T-cell (primary cell): Measurements from ENCODE around the gene PLS3. TPM values are rescaled to one million over a fixed set of nuclear protein-coding genes. Genes with fewer than 3 reads are reported as not detected.
A peak's percentile ranks its signal among the peaks of the same experiment; 100 is the strongest.

ENCODE experiments used
- ATAC-seq, 4 experiments: fragments of 200-7000 bp in 3 of 4; fragments of 150-1000 bp in 1 of 4; cut with Tn5 transposase; replicated peaks in 1 of 4; 1 replicate in 3 of 4; 2 replicates in 1 of 4; pipeline ENCODE4 v1.10.0; 2021; ENCODE audit warnings: moderate library complexity in 3 of 4, mild to moderate bottlenecking in 2 of 4, moderate number of reproducible peaks in 1 of 4
- CTCF ChIA-PET, 2 donors: fragments of 300-600 bp; sonication (Branson Sonifier 250); formaldehyde crosslinking; loops; one replicate each; lab custom pipeline; 2022; ENCODE audit warnings: antibody characterized with exemption in 2 of 2; lab: Charles Lee
- POLR2A ChIA-PET, 2 donors: fragments of 300-600 bp; sonication (Branson Sonifier 250); formaldehyde crosslinking; loops; one replicate each; lab custom pipeline; 2022; ENCODE audit warnings: antibody characterized with exemption in 2 of 2; lab: Charles Lee
- DNase-seq, 35 experiments: peaks; one replicate each; pipeline versions ENCODE4 v3.0.0 to v3.0.0-alpha.2; 2013 to 2023
- H3K27ac ChIP-seq: one replicate; pipeline ENCODE4 v1.5.1; 2013; ENCODE audit warnings: low read length
- H3K27me3 ChIP-seq, 2 experiments: replicated peaks in 1 of 2; 1 replicate in 1 of 2; 2 replicates in 1 of 2; pipeline versions ENCODE4 v1.6.1 to v1.7.0; 2013; ENCODE audit warnings: low read length in 1 of 2, mixed read lengths in 1 of 2; ENCODE audit not compliant: control insufficient read depth in 2 of 2, insufficient read depth in 2 of 2; ENCODE audit errors: extremely low read depth in 1 of 2
- H3K36me3 ChIP-seq, 2 donors: 1 replicate in 1 of 2; 2 replicates in 1 of 2; pipeline versions ENCODE4 v1.6.1 to v1.7.0; 2013; ENCODE audit warnings: low read length in 1 of 2; ENCODE audit not compliant: control insufficient read depth in 2 of 2, insufficient read depth in 1 of 2; ENCODE audit errors: extremely low read depth in 1 of 2
- H3K4me1 ChIP-seq, 2 experiments: 1 replicate in 1 of 2; 2 replicates in 1 of 2; pipeline versions ENCODE4 v1.6.1 to v1.7.0; 2013; ENCODE audit warnings: low read length in 2 of 2, mixed read lengths in 1 of 2; ENCODE audit not compliant: insufficient read depth in 2 of 2, control insufficient read depth in 1 of 2; ENCODE audit errors: extremely low read depth in 1 of 2
- H3K4me3 ChIP-seq, 2 donors: 1 replicate in 1 of 2; 2 replicates in 1 of 2; pipeline versions ENCODE4 v1.5.1 to v1.7.0; 2013; ENCODE audit warnings: mild to moderate bottlenecking in 2 of 2, low read length in 1 of 2, moderate library complexity in 1 of 2; ENCODE audit not compliant: control insufficient read depth in 1 of 2; ENCODE audit errors: extremely low read depth in 1 of 2
- H3K9me3 ChIP-seq: 2 replicates; pipeline ENCODE4 v1.7.0; 2013
- H3K27ac Mint-ChIP-seq, 2 donors: one replicate each; pipeline ENCODE4 v1.8.0; 2020 to 2021; ENCODE audit warnings: mild to moderate bottlenecking in 2 of 2, mixed read lengths in 2 of 2
- H3K27me3 Mint-ChIP-seq, 2 donors: one replicate each; pipeline ENCODE4 v1.8.0; 2021 to 2022; ENCODE audit warnings: mixed read lengths in 2 of 2
- H3K36me3 Mint-ChIP-seq: one replicate; pipeline ENCODE4 v1.8.0; 2021; ENCODE audit warnings: mixed read lengths
- H3K4me1 Mint-ChIP-seq, 3 donors: one replicate each; pipeline ENCODE4 v1.8.0; 2020 to 2022; ENCODE audit warnings: mixed read lengths in 3 of 3, mild to moderate bottlenecking in 1 of 3
- H3K4me3 Mint-ChIP-seq, 3 donors: one replicate each; pipeline ENCODE4 v1.8.0; 2020 to 2022; ENCODE audit warnings: mild to moderate bottlenecking in 3 of 3, mixed read lengths in 3 of 3, moderate library complexity in 3 of 3
- H3K9me3 Mint-ChIP-seq, 3 donors: one replicate each; pipeline ENCODE4 v1.8.0; 2020 to 2022; ENCODE audit warnings: mixed read lengths in 3 of 3
- WGBS: methylation state at CpG from one replicate; pipeline ENCODE4 v1.1.5; 2013; ENCODE audit warnings: missing lambda C conversion rate; ENCODE audit not compliant: insufficient coverage; 5-methylcytosine and 5-hydroxymethylcytosine counted together
- total RNA-seq, 35 experiments: library from RNA in 6 of 35; stranded (reverse) in 6 of 35; fragments of 120-200 nt in 1 of 35; gene quantifications; one replicate each; pipeline versions ENCODE4 v1.2.1 to v1.2.4 and lab custom pipeline; 2013 to 2026

Gene PLS3
- total RNA-seq, 5 donors from 2014 or later (not counting 1 experiment from before 2014, with no cell fraction given): 0.30 to 1.3 (median 0.73) TPM

DNA sequence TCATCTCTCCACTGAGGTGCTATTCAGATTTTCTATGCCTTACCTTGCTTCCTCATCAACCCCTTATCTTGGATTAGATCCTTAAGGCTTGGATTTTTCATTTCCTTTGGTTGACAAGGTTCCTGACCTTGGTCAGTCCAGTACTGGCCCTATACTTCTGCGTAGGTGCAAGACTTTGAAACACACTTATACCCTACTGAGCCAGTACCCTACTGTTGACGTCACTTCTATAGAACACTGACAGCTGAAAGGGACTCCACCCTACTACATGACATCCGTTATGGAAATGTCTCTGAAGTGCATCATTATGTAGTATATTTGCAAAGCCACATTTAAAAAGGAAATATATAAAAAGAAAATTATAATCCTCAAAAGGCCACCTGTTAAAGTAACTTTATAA lies 12.0 kb upstream of the PLS3 start:
- Mint-ChIP-seq H3K4me3 (no peak overlapping the region), H3K36me3 (no peaks in the 10 kb centered on the region), H3K27ac (no peak overlapping the region), H3K4me1 (no peaks in the 10 kb centered on the region), H3K27me3 (peaks cover 0 to 19% of the 10 kb centered on the region in 2 donors), H3K9me3 (no peaks in the 10 kb centered on the region)
- H3K4me1 ChIP-seq: no peaks in the 10 kb centered on the region
- no peak for DNase-seq
- H3K27me3 ChIP-seq: no peaks in the 10 kb centered on the region
- no peaks in the 10 kb centered on the region for H3K9me3 ChIP-seq
- no peak for ATAC-seq
- H3K4me3 ChIP-seq: no peak overlapping the region
- H3K36me3 ChIP-seq: no peaks in the 10 kb centered on the region
- ChIA-PET POLR2A (no interaction called here), CTCF (no interaction called here)
- WGBS: no CpG with 5 or more reads among the region's 3 CpGs
- no peak overlapping the region for H3K27ac ChIP-seq

DNA sequence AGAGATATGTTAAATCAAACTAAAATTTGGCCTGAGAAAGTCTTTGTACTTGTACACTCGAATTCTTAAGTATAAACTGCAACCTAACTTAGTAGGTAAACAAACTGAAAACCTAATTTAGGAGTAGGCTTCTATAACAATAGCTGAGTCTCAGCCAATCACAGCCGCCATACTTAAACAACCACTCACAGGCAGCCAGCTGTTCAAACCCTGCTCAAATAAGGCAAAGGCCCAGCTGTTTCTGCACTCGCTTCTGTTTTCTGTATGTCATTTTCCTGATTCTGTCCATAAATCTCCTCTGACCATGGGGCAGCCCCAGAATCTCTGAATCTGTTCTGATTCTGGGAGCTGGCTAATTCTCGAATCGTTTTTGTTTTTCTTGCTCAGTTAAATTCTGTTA lies 7.8 kb upstream of the PLS3 start:
- Mint-ChIP-seq H3K36me3 (no peaks in the 10 kb centered on the region), H3K9me3 (no peaks in the 10 kb centered on the region), H3K4me3 (no peak overlapping the region), H3K27me3 (peaks cover 0 to 17% of the 10 kb centered on the region in 2 donors), H3K4me1 (no peaks in the 10 kb centered on the region), H3K27ac (no peak overlapping the region)
- Histone ChIP-seq H3K4me3 (no peak overlapping the region), H3K4me1 (no peaks in the 10 kb centered on the region), H3K27me3 (no peaks in the 10 kb centered on the region), H3K9me3 (no peaks in the 10 kb centered on the region), H3K27ac (no peak overlapping the region), H3K36me3 (no peaks in the 10 kb centered on the region)
- ChIA-PET POLR2A (no interaction called here), CTCF (no interaction called here)
- no CpG with 5 or more reads among the region's 5 CpGs for WGBS
- no peak for ATAC-seq
- no peak for DNase-seq

DNA sequence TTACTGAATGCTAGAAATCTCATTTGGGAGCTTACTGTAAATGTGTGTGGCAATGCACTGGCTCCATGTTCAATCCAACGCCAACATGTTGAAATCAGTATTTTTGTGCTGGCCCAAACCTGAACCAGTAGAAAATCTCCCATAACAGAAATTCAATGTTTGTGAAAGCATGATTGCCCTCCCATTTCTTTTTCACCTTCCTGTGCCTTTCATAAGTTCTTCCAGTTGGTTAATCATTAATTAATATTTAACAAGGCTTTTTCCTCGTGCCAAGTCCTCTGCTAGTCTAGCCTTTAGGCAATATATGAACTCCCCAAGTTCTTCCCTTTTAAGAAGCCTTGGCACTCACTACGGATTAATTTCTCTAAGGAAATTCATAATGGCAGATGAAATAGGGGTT lies 1.3 kb upstream of the PLS3 start:
- no peaks in the 10 kb centered on the region for H3K36me3 Mint-ChIP-seq
- ChIA-PET CTCF (interaction anchor here in 1 of 2 donors (0.6 kb wide), 1 partner anchor 123 kb away, joined by 3 read pairs; no protein-coding TSS in a partner anchor), POLR2A (no interaction called here)
- no peak overlapping the region for H3K27ac Mint-ChIP-seq
- Histone ChIP-seq H3K4me3 (no peak overlapping the region), H3K27me3 (peaks cover 3 to 19% of the 10 kb centered on the region in 2 experiments), H3K36me3 (no peaks in the 10 kb centered on the region), H3K9me3 (no peaks in the 10 kb centered on the region), H3K4me1 (peaks cover 0 to 6% of the 10 kb centered on the region in 2 experiments), H3K27ac (no peak overlapping the region)
- no peaks in the 10 kb centered on the region for H3K9me3 Mint-ChIP-seq
- H3K4me3 Mint-ChIP-seq: no peak overlapping the region
- DNase-seq: no peak
- no peak for ATAC-seq
- peaks cover 6 to 52% of the 10 kb centered on the region in 2 donors for H3K27me3 Mint-ChIP-seq
- peaks cover 0 to 3% (median 0%) of the 10 kb centered on the region in 3 donors for H3K4me1 Mint-ChIP-seq
- no CpG with 5 or more reads among the region's 3 CpGs for WGBS

DNA sequence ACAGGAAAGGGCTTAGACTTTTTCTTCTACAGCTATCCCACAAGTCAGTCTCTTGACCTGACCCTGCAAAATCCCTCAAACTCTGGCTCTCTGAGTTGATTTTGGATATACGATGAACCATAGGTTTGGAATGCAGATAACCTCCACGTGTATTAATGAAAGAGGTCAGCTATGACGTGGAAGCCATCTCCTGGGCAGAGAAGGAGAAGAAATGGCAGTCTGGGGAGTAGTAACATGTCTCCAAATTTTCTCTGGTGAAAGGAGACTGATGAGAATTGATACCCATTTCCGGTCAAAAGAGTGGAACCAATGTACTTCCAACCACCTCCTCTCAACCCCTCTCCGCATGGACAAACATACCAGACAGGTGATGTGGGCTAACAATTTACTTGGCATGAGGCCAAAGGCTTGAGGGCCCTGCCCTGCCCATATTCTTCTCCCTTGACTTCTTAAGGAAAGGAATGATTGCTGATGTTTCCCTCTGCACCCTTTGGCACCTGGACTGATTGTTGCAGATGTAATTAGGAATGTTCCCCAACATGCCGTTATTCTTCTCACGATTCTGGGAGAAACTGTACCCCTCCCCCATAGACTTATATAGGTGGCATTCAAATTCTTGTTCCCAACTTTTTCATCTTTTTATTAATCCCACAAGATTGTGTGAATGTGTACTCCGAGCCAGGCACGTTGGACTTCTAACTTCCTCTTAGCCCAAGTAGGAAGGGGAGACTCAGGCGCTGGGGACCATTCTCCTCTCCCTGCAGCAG lies 580 bp upstream of the PLS3 start:
- Mint-ChIP-seq H3K4me3 (no peak overlapping the region), H3K9me3 (no peaks in the 10 kb centered on the region), H3K27me3 (peaks cover 6 to 50% of the 10 kb centered on the region in 2 donors), H3K4me1 (peaks cover 0 to 3% (median 0%) of the 10 kb centered on the region in 3 donors), H3K36me3 (no peaks in the 10 kb centered on the region), H3K27ac (no peak overlapping the region)
- no peak overlapping the region for H3K27ac ChIP-seq
- H3K9me3 ChIP-seq: no peaks in the 10 kb centered on the region
- no CpG with 5 or more reads among the region's 10 CpGs for WGBS
- ATAC-seq: no peak
- peaks cover 3 to 19% of the 10 kb centered on the region in 2 experiments for H3K27me3 ChIP-seq
- H3K4me1 ChIP-seq: peaks cover 0 to 6% of the 10 kb centered on the region in 2 experiments
- H3K36me3 ChIP-seq: no peaks in the 10 kb centered on the region
- ChIA-PET POLR2A (no interaction called here), CTCF (no interaction called here)
- no peak overlapping the region for H3K4me3 ChIP-seq
- no peak for DNase-seq

DNA sequence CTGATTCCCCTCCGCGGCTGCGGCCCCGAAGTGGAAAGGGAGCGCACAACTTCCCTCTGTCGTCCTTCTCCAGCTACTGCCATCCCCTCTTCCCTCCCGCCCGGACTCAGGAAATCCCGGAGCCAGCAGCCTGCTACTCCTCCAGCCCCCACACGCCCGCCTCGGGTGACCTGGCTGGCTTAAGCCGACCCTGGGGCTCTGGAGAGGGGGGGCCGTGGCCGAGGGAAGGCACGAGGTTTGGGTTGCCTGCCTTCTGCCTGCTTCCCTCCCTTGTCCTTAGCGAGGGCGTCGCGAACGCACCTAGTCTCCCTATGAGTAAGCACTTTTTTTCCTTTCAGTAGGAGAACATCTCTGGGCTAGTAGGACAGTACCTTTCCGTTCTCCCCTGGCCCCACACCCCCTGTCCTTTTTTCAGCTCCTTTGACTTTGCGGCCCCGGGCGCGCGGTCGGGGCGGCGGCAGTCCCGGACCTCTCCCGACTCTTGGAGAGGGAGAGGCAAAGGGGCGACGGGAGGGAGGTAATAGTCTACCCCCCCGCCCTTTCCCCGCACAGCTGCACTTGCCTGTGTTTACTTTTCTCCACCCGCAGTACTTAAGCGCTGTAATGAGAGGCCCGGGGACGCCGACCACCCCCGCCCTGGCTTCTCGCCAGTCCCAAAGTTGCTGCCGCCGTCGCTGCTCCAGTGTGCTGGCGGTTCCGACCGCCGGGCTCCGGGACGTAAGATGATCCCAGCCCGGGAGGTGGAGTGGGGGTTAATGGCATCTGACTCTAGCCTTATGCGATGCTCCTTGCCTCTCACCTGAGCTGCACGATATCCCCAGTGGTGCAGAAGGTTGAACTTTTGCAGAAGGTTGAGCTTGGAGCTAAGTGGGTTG lies 868 bp downstream of the PLS3 start:
- Histone ChIP-seq H3K27ac (no peak overlapping the region), H3K27me3 (peaks cover 3 to 19% of the 10 kb centered on the region in 2 experiments), H3K36me3 (no peaks in the 10 kb centered on the region), H3K4me3 (peak overlapping the region in 1 of 2 donors; percentile 52), H3K9me3 (no peaks in the 10 kb centered on the region), H3K4me1 (peaks cover 0 to 6% of the 10 kb centered on the region in 2 experiments)
- CTCF ChIA-PET: interaction anchor here in 1 of 2 donors (0.6 kb wide), 1 partner anchor 32 kb away, joined by 4 read pairs; no protein-coding TSS in a partner anchor
- POLR2A ChIA-PET: no interaction called here
- Mint-ChIP-seq H3K27ac (no peak overlapping the region), H3K9me3 (no peaks in the 10 kb centered on the region), H3K27me3 (peaks cover 6 to 47% of the 10 kb centered on the region in 2 donors), H3K36me3 (no peaks in the 10 kb centered on the region), H3K4me3 (peak overlapping the region in 2 of 3 donors; percentile 46 to 58), H3K4me1 (peaks cover 0 to 3% (median 0%) of the 10 kb centered on the region in 3 donors)
- 5% methylated on average over 13 of the region's 55 CpGs for WGBS
- ATAC-seq: no peak
- no peak for DNase-seq

DNA sequence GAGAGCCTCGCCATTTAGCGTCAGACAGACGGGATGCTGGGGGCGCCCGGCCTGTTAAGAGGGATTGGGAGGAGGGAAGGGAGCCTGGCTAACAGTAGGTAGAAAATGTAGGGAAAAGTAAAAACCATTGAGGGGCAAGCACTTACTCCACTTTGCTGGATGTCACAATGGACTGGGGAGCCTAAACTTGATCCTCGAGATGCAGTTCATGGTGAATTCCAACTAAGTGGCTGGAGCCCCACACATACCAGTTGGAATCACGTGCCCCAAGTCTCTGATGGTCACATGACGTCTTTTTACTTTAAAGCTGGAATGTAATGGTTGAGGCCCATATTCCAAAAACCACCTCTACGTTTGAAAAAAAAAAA lies 1.5 kb downstream of the PLS3 start:
- DNase-seq (no peak), ATAC-seq (no peak)
- Histone ChIP-seq H3K27me3 (peaks cover 3 to 19% of the 10 kb centered on the region in 2 experiments), H3K36me3 (no peaks in the 10 kb centered on the region), H3K9me3 (no peaks in the 10 kb centered on the region), H3K4me1 (peaks cover 0 to 6% of the 10 kb centered on the region in 2 experiments), H3K4me3 (no peak overlapping the region), H3K27ac (no peak overlapping the region)
- no peak overlapping the region for H3K27ac Mint-ChIP-seq
- CTCF ChIA-PET: interaction anchor here in 1 of 2 donors (0.6 kb wide), 1 partner anchor 31 kb away, joined by 4 read pairs; no protein-coding TSS in a partner anchor
- H3K4me3 Mint-ChIP-seq: peak overlapping the region in 1 of 3 donors; percentile 58
- POLR2A ChIA-PET: no interaction called here
- H3K9me3 Mint-ChIP-seq: no peaks in the 10 kb centered on the region
- H3K36me3 Mint-ChIP-seq: no peaks in the 10 kb centered on the region
- peaks cover 0 to 3% (median 0%) of the 10 kb centered on the region in 3 donors for H3K4me1 Mint-ChIP-seq
- no CpG with 5 or more reads among the region's 9 CpGs for WGBS
- H3K27me3 Mint-ChIP-seq: peaks cover 6 to 47% of the 10 kb centered on the region in 2 donors
